Activated naive CD4-positive, alpha-beta T cell treated with anti-CD3 and anti-CD28 coated beads, Interleukin-2, amount 10 ng/mL, durations not matched to agents 7 days and 5 days (primary cell): ENCODE results near the gene BGN.

Experiments used
- CTCF ChIA-PET: fragments of 350-600 bp; sonication (Branson Sonifier 250); formaldehyde crosslinking; loops from one replicate; lab custom pipeline; 2021; ENCODE audit warnings: antibody characterized with exemption; lab: Charles Lee
- DNase-seq: peaks from one replicate; pipeline ENCODE4 v3.0.0-alpha.2; 2020
- H3K27ac Mint-ChIP-seq: one replicate; pipeline ENCODE4 v1.8.0; 2021; ENCODE audit warnings: mild to moderate bottlenecking, moderate library complexity, mixed read lengths
- H3K27me3 Mint-ChIP-seq: one replicate; pipeline ENCODE4 v1.8.0; 2021; ENCODE audit warnings: mild to moderate bottlenecking, mixed read lengths
- H3K36me3 Mint-ChIP-seq: one replicate; pipeline ENCODE4 v1.8.0; 2021; ENCODE audit warnings: mixed read lengths
- H3K4me1 Mint-ChIP-seq: one replicate; pipeline ENCODE4 v1.8.0; 2021; ENCODE audit warnings: mixed read lengths
- H3K4me3 Mint-ChIP-seq: one replicate; pipeline ENCODE4 v1.8.0; 2021; ENCODE audit warnings: mild to moderate bottlenecking, moderate library complexity, mixed read lengths
- H3K9me3 Mint-ChIP-seq: one replicate; pipeline ENCODE4 v1.8.0; 2021; ENCODE audit warnings: mixed read lengths

The BGN gene

DNA sequence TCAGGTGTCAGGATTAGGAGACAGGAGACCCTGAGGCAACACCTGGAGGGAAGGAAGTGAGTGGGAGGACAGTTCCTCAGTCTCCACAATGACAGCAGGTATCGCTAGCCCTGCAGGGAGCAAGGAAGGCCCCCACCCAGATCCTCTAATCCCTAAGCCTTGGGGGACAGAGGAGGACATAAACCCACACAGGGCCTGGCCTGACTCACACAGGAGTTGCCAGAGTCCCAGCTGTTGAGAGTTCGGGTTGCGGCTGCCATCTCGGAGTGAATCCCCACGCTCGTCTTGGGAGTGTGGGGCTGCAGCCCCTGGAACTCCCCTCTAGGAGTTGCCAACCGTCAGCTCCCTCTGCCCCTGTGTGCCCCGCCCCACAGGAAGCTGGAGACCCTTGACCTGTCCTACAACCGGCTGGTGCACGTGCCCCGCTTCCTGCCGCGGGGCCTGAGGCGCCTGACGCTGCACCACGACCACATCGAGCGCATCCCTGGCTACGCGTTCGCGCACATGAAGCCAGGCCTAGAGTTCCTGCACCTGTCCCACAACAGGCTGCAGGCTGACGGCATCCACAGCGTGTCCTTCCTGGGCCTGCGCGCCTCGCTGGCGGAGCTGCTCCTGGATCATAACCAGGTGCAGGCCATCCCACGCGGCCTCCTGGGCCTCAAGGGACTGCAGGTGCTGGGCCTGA is 9.2 kb upstream of the BGN start:
- CTCF ChIA-PET = interaction anchor here (0.9 kb wide), 1 partner anchor 53 kb away, joined by 3 read pairs; no protein-coding TSS in a partner anchor
- Mint-ChIP-seq H3K27ac (no peak overlapping the region), H3K27me3 (no peaks in the 10 kb centered on the region), H3K36me3 (no peaks in the 10 kb centered on the region), H3K9me3 (no peaks in the 10 kb centered on the region), H3K4me1 (no peaks in the 10 kb centered on the region), H3K4me3 (no peak overlapping the region)
- no peak for DNase-seq

DNA sequence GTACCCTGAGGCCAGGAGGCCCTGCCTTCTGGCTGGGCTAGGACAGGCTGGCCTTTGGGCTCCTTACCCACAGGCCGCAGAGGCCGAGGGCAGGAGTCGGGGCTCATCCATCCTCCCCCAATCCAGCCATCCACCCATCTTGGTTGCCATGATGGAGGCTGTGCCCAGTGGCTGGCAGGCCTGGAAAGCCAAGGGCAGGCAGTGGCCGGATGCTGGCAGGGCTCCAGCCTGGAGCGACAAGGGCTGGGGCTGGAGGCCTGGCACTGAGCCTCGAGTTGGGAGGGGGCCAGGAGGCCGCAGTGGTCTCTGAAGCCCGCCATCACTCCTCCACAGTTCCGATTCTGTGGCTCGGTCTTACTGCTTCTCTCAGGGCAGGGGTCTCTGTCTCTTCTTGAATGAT is 8.6 kb upstream of the BGN start:
- CTCF ChIA-PET = no interaction called here
- DNase-seq = no peak
- Mint-ChIP-seq H3K27me3 (no peaks in the 10 kb centered on the region), H3K9me3 (no peaks in the 10 kb centered on the region), H3K27ac (no peak overlapping the region), H3K36me3 (no peaks in the 10 kb centered on the region), H3K4me3 (no peak overlapping the region), H3K4me1 (no peaks in the 10 kb centered on the region)

DNA sequence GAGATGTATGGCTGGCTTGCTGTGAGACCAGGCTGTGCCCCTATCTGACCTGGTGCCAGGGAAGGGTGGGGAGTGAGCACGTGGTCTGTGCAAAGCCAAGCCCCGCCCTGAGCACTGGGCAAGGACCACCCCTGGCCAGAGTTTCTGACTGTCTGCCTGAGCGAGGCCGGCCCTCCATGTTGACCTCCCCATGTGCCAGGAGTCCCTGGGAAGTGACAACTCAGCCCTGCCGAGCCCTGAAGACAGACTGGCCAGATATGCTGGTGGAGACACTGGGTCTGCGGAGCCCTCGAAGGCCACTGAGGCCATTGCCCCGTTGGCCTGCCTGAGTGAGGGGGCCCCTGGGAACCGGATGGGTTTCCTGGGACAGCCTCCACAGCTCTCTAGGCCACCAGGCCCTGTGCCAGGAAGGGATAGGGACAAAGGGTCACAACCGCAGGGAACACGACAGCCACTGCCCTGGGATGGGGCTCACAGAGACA is 7.1 kb upstream of the BGN start:
- Mint-ChIP-seq H3K27me3 (no peaks in the 10 kb centered on the region), H3K9me3 (no peaks in the 10 kb centered on the region), H3K4me1 (no peaks in the 10 kb centered on the region), H3K36me3 (no peaks in the 10 kb centered on the region), H3K27ac (no peak overlapping the region), H3K4me3 (no peak overlapping the region)
- no peak for DNase-seq
- CTCF ChIA-PET = no interaction called here

GRCh38 chrX:153488231-153488914 is 6.4 kb upstream of the BGN start:
- H3K27ac Mint-ChIP-seq = no peak overlapping the region
- no peaks in the 10 kb centered on the region for H3K27me3 Mint-ChIP-seq
- H3K36me3 Mint-ChIP-seq = no peaks in the 10 kb centered on the region
- CTCF ChIA-PET = no interaction called here
- no peaks in the 10 kb centered on the region for H3K9me3 Mint-ChIP-seq
- no peaks in the 10 kb centered on the region for H3K4me1 Mint-ChIP-seq
- no peak overlapping the region for H3K4me3 Mint-ChIP-seq
- no peak for DNase-seq

GRCh38 chrX:153490217-153490930 is 4.4 kb upstream of the BGN start:
- CTCF ChIA-PET = interaction anchor here (1.0 to 1.1 kb wide), 2 partner anchors 17 to 20 kb away, joined by 3 to 4 read pairs; partner anchors contain the start of gene HAUS7
- no peaks in the 10 kb centered on the region for H3K4me1 Mint-ChIP-seq
- no peaks in the 10 kb centered on the region for H3K9me3 Mint-ChIP-seq
- no peak for DNase-seq
- no peaks in the 10 kb centered on the region for H3K36me3 Mint-ChIP-seq
- H3K27ac Mint-ChIP-seq = no peak overlapping the region
- H3K27me3 Mint-ChIP-seq = peaks cover 16% of the 10 kb centered on the region
- H3K4me3 Mint-ChIP-seq = no peak overlapping the region

DNA sequence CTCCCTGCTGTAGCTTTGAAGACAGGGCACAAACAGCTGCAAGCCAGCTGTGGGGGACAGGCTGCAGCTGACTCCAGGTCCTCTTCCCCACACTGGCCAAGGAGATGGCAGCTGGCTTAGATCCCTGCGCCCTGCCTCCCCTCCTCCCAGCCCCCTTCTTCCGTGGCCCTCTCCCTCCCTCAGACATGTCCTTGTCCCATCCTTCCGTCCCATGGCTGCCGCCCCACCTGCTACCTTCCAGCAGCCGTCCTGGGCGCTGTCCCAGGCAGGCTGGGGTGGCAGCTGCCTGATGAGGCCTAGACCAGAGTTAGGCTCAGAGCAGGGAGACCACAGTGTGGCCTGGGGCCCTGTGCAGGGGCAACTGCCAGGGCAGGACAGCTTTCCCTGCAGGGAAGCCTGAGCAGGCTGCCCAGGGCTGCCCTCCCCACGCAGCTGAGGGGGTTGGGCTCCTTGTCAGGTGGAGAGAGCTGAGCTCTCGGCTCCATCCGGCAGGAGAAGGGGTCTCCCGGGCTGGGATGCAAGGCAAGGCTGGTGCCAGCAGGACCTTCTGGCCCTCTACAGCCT is 3.3 kb upstream of the BGN start:
- Mint-ChIP-seq H3K27me3 (peaks cover 23% of the 10 kb centered on the region), H3K9me3 (no peaks in the 10 kb centered on the region), H3K4me1 (no peaks in the 10 kb centered on the region), H3K4me3 (no peak overlapping the region), H3K27ac (no peak overlapping the region), H3K36me3 (no peaks in the 10 kb centered on the region)
- CTCF ChIA-PET = interaction anchor here (1.0 to 1.1 kb wide), 2 partner anchors 16 to 21 kb away, joined by 3 to 4 read pairs; partner anchors contain the start of gene HAUS7
- DNase-seq = no peak

- no peak overlapping the region for H3K4me3 Mint-ChIP-seq
Observed at GRCh38 chrX:153491918-153492317, 2.9 kb upstream of the BGN start.

DNA sequence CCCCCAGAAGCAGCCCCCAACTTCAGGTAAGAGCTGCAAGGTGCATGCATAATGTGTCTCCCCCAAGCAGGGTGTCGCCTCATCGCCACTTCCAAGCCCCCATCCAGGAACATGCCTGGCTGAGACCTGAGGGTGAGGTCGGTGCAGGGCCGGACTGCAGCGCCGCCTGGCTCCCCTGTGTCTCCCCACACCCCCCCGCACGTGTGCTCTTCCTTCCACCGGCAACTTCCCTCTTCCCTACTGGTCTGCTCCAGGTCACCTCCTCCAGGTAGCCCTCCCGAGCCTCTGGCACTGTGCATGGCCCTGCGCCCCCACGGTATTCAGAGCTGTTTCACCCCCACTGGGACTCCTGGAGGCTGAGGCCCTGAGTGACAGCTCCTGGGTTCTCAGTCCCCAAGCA is 2.2 kb upstream of the BGN start:
- H3K27me3 Mint-ChIP-seq = peaks cover 23% of the 10 kb centered on the region
- H3K4me1 Mint-ChIP-seq = no peaks in the 10 kb centered on the region
- no peaks in the 10 kb centered on the region for H3K36me3 Mint-ChIP-seq
- H3K27ac Mint-ChIP-seq = no peak overlapping the region
- no peak overlapping the region for H3K4me3 Mint-ChIP-seq
- no peak for DNase-seq
- no peaks in the 10 kb centered on the region for H3K9me3 Mint-ChIP-seq
- CTCF ChIA-PET = no interaction called here

More at GRCh38 chrX:153491918-153492317, 2.9 kb upstream of the BGN start:
- no peak for DNase-seq
- no peak overlapping the region for H3K27ac Mint-ChIP-seq
- H3K36me3 Mint-ChIP-seq = no peaks in the 10 kb centered on the region
- no peaks in the 10 kb centered on the region for H3K9me3 Mint-ChIP-seq
- H3K4me1 Mint-ChIP-seq = no peaks in the 10 kb centered on the region
- CTCF ChIA-PET = no interaction called here
- H3K27me3 Mint-ChIP-seq = peaks cover 23% of the 10 kb centered on the region

DNA sequence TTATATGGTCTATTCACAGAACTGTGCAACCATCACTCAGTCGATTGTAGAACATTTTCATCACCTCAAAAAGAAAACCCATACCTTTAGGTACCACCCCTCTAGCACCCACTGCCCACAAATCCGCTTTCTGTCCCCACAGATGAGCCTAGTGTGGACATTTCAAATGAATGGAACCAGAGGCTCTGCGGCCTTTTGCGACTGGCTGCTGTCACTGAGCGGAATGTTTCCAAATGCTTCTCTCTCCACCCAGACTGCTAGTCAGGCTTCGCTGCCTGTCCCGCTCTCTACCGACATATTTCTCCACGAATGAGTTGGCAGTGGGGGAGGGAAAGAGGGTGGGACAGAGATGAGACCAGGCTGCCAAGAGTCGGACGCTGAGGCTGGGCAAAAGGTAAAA is 1.7 kb upstream of the BGN start:
- DNase-seq = no peak
- Mint-ChIP-seq H3K9me3 (no peaks in the 10 kb centered on the region), H3K27me3 (peaks cover 23% of the 10 kb centered on the region), H3K27ac (no peak overlapping the region), H3K4me3 (no peak overlapping the region), H3K36me3 (no peaks in the 10 kb centered on the region), H3K4me1 (no peaks in the 10 kb centered on the region)
- CTCF ChIA-PET = interaction anchor here (1.4 kb wide), 1 partner anchor 32 kb away, joined by 3 read pairs; no protein-coding TSS in a partner anchor

DNA sequence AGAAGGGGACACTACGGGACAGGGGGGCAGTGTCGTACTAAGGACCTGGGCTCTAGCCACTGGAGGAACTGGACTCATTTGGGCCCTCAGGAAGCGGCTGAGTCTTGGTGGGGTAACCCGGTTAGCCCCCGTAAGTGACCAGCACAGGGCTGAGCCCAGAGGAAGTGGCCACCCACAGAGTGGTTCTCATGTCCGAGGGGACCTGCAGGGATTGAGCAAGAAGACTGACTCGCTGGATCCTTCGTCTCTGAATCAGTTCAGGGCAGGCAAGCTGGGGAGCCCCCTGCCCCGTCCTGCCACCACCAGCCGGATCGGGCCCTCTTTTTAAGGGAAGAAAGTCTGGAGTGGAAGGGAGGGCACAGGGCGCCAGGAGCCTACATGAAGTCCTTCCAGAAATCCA is 719 bp upstream of the BGN start:
- Mint-ChIP-seq H3K27me3 (peaks cover 23% of the 10 kb centered on the region), H3K36me3 (no peaks in the 10 kb centered on the region), H3K4me1 (no peaks in the 10 kb centered on the region), H3K9me3 (no peaks in the 10 kb centered on the region), H3K4me3 (no peak overlapping the region), H3K27ac (no peak overlapping the region)
- no peak for DNase-seq
- CTCF ChIA-PET = interaction anchor here (1.4 kb wide), 1 partner anchor 33 kb away, joined by 3 read pairs; no protein-coding TSS in a partner anchor

- peaks cover 23% of the 10 kb centered on the region for H3K27me3 Mint-ChIP-seq
- H3K4me3 Mint-ChIP-seq = no peak overlapping the region
- H3K9me3 Mint-ChIP-seq = no peaks in the 10 kb centered on the region
- no peak for DNase-seq
- H3K36me3 Mint-ChIP-seq = no peaks in the 10 kb centered on the region
- CTCF ChIA-PET = no interaction called here
- H3K27ac Mint-ChIP-seq = no peak overlapping the region
- H3K4me1 Mint-ChIP-seq = no peaks in the 10 kb centered on the region
Observed at GRCh38 chrX:153495362-153495751, 577 bp downstream of the BGN start.

DNA sequence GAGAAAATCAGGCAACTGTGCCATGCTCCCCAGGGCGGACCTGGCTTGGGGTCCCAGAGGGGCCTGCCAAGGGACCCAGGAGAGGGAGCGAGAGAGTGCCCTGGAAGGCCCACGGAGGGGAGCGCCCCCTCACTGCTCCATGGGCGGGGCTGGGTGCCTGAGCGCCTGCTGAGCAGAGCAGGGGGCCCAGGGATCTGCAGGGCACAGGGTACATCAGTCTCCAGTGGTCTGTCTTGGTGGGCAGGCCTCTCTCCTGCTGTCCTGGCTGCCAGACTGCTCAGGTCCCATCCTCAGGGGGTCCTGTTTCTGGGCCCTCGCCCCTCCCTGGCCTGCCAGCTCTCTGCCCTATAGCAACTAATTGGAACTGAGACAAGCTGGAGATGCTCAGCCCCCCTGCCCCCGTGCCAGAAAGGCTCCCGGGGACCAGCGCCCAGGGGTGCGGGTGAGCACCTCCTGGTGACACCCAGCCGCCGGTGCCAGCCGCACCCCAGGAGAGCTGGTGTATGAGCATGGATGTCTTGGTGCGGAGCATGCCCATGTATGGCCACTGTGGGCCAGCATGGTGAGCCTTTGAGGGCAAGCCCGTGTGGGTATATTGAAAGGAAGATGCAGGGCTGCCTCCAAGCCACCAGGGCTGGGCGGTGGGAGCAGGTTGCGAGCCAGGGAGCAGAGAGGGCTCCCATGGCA is 1.3 kb downstream of the BGN start:
- CTCF ChIA-PET = no interaction called here
- Mint-ChIP-seq H3K27ac (no peak overlapping the region), H3K4me1 (no peaks in the 10 kb centered on the region), H3K9me3 (peaks cover 5% of the 10 kb centered on the region), H3K27me3 (peaks cover 23% of the 10 kb centered on the region), H3K36me3 (no peaks in the 10 kb centered on the region), H3K4me3 (no peak overlapping the region)
- DNase-seq = no peak

GRCh38 chrX:153496590-153496959 is 1.8 kb downstream of the BGN start:
- Mint-ChIP-seq H3K27ac (no peak overlapping the region), H3K9me3 (peaks cover 5% of the 10 kb centered on the region), H3K27me3 (peaks cover 23% of the 10 kb centered on the region), H3K36me3 (no peaks in the 10 kb centered on the region), H3K4me1 (no peaks in the 10 kb centered on the region), H3K4me3 (no peak overlapping the region)
- no peak for DNase-seq
- CTCF ChIA-PET = no interaction called here

DNA sequence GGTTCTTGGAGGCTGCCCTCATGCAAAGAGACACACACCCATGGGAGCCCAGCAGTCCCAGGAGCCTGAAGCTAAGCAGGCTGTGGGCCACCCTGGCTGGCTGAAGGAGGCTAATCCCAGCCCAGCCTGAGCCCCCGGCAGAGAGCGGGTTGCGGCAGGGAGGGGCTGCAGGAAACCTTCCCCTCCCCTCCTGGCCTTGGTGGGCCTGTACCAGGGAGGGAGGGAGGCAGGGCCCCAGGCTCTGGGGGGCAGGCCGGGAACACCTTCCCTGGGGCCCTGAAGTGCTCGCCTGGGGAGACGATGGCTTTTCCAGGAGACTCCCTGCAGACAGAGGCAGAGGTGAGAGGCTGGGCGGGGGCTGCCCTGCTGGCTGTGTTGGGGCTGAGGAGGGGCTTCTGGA is 3.7 kb downstream of the BGN start:
- Mint-ChIP-seq H3K9me3 (peaks cover 5% of the 10 kb centered on the region), H3K36me3 (no peaks in the 10 kb centered on the region), H3K27me3 (peaks cover 23% of the 10 kb centered on the region), H3K27ac (no peak overlapping the region), H3K4me1 (no peaks in the 10 kb centered on the region), H3K4me3 (no peak overlapping the region)
- CTCF ChIA-PET = interaction anchor here (0.8 kb wide), 1 partner anchor 9 kb away, joined by 3 read pairs; no protein-coding TSS in a partner anchor
- no peak for DNase-seq
